Panc1 (cell line): Measurements from ENCODE around the gene SEL1L2.

Experiments
- CTCF ChIP-seq: fragments of 450-650 bp; IDR thresholded peaks from 2 replicates; pipeline ENCODE4 v1.5.1; 2017; ENCODE audit warnings: mild to moderate bottlenecking
- POLR2AphosphoS5 ChIP-seq: IDR thresholded peaks from 2 replicates; pipeline ENCODE4 v1.6.1; 2012; ENCODE audit warnings: mild to moderate bottlenecking, low read depth, low read length, moderate library complexity
- SIN3A ChIP-seq: IDR thresholded peaks from 2 replicates; pipeline ENCODE4 v1.6.1; 2012; ENCODE audit warnings: low read depth, mild to moderate bottlenecking, low read length, moderate library complexity, borderline replicate concordance; ENCODE audit not compliant: insufficient read depth

- TF ChIP-seq CTCF = no peak
- TF ChIP-seq POLR2AphosphoS5 = no peak
- TF ChIP-seq SIN3A = no peak
Observed at GRCh38 chr20:13913572-13913971, 76.8 kb downstream of the SEL1L2 start.
